HG02981 (cell line): ENCODE results near the gene FARSB.

Source experiments
- ATAC-seq: cut with Tn5 transposase; IDR thresholded peaks from one replicate; pipeline ENCODE4 v1.9.1; 2021; ENCODE audit warnings: mild to moderate bottlenecking, moderate library complexity; ENCODE audit not compliant: unreplicated experiment

FARSB gene

DNA sequence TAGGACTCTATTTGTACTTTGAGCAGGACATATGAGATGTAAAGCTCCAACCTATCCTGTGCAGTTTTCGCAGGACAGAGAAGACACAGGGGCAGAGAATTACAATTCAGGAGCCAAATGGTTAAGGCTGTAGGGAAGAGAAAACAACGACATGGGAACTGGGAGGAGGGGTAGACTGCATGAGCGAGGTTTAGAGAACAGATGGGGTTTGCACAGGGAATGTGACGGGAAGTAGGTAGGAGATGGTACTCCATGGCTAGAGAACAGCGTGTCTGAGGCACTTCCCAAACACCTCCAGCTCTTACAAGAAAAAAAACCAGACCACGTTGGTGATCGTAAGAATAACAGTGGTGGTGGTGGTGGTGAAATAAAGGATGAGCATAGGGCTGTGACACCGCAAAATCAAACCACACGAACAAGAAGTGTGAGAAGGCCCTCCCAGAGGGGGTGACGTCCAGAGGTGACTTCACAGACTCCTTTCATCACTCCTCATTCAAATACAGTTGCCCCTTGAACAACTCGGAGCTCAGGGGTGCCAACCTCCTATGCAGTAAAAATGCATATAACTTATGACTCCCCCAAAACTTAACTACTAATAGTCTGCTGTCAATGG lies 92.7 kb downstream of the FARSB start:
- ATAC-seq, result no peak

DNA sequence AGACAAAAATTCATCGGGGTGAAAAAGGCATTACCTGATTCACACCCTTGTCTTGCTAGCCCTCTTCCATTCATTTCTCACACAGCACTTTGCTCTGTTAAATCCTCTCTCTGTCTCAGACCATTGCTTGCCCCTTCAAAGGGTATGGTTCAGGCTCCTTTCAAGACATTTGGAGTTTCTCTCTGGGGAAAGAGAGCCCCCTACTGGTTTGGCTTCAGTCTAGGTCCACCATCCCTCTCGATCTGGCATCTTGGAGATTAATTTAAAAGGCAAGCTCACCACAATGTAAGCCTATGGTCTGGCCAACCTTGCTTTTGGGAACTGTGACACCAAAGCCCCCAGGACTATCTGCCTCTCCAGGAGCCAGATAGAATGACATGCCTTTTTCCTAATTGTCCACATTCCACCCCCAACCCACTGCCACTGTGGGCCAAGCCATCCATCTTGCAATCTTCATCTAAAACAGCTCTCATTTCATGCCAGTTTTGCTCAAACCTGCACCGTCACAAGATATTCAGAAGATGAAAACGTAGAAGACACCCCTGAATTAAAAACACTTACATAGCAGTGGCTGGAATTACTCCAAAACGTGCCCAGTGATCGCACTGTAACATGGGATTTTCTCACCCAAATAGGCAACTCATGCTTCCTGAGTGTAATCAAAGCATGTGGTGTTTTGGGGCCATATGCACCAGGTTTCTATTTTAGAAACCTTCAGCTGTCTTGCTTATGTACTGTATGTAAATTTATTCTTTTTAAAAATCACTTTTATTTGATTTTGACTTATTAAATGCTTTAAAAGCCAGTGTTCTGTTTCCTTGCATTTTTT lies 93.9 kb downstream of the FARSB start:
- peak; percentile 84 for ATAC-seq

DNA sequence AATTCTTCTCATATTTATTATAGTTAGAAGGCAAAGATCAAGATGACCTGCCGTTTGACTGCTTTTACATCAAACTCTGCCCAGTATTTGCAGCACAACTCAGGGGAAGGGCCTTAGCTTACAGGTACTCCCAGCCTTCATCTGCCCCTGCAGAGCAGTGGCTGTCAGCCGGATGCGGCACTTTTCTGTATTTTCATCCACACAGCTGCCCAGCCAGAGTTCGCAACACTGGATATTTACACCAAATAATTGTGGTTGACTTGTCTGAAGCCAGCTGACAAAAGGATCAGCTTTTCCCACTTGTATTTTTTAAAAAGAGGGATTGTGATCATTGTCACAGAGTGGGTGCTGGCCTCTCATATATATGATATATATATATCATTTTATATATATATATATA lies 94.7 kb downstream of the FARSB start:
- no peak for ATAC-seq

DNA sequence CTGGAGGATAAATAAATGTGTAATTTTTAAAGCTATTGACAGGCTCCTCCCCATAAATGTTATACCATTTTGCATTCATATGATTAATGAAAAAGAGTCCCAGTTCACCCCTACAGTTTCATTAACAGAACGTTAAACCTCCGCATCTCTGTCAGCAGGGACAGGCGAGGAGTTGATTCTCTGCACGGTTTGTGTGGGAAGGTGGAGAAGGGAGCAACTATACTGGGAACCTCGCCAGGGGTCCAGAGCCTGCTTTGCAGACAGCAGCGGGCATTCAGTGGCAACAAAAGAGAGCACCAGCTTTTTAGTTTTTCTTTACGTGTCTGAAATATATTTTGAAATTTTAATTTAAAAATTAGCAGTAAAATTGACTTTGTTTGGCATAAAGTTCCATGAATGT lies 101.4 kb downstream of the FARSB start:
- ATAC-seq, result no peak

DNA sequence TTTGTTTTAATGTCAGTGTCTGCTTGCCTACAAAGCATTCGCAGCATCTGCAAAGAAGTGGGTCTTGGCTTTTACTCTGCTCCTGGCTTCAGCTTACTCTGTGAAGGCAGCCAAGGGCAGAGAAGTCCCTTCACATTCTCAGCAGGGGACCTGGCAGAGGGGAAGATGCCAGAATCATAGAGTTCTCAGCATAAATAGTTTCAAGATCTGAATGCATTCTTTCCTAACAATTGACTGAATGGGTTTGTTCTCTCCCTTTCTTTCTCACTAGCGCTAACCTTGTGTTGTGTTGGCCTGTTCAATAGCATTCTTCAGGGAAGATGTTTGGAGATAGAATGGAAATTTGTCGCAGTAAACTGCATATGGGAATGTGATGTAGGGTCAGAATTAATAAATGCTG lies 106.9 kb downstream of the FARSB start:
- ATAC-seq, result no peak

DNA sequence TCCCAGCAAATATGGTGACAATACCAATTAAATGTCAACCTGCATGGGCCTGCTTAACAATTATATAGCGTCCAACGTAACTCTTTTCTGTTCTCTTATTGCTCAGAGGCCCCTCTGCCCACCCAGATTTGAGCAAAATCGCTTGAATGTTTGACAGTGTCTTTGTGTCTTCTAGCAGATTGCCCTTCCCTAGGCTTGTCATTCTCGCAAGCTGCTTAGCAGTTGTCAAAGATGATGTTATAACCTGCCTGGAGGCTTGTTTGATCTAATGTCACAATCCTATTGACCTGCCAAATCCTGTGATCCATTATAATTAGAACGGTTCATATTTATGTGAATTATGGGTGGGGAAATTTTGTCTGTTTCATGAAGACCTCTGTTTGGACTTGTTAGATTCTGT lies 108.8 kb downstream of the FARSB start:
- ATAC-seq, result no peak

DNA sequence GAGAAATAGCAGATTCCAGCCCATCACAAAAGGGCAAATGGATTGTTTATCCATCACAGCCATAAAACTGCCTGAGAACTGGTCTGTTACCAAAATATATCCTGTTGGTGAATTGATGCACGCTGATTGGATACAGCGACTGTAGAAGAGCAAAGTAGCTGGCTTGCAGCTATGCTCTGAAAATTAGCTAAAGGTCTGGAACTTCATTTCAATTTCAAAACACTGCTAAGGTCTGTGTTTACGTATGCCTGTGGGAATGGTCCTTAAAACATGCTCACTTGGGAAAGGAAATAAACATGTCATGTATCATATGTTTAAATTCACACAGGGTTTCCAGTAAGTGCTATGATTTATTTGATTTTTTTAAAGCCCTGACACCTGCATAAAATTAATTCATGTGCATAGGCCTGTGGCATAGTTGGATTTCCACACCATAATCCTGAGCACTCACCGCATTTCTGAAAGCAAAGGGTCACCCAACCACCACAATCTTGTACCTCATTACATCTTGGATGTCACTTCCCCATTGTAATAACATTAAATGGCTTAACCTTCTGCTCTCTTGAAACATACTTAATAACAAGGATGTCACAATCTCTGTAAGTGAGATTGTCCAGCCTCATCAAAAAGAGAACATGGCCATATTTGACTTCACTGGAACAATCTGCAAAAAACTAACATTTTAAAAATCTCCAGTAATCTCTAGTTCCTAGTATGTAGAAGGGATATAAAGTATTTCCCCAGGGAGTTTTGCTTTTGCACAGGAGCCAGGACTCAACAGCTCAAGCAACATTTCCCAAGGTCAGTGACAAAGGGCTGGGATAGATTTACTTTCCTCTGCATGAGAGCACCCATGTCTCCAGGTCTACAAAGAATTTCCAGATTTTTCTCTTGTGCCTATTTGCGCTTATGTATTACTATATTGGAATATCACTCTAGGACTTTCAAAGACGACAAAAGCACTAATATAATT lies 109.8 kb downstream of the FARSB start:
- no peak for ATAC-seq

DNA sequence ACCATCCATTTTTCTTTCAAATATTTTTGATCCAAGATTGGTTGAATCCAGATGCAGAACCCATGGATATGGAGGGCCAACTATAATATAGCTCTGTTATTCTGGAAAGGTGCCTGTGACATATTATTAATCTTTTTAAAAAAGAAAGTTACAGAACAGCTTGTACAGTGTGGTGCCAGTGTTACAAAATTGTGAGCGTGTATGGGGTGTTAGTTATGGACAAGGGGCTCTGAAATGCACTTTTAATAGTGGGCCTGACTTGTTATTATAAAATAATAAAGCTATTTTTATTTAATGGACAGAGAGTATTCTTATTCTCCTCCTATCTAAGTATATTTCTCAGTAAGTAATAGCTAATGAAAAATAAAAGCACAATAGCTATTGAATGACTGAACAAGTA lies 111.2 kb downstream of the FARSB start:
- no peak for ATAC-seq

DNA sequence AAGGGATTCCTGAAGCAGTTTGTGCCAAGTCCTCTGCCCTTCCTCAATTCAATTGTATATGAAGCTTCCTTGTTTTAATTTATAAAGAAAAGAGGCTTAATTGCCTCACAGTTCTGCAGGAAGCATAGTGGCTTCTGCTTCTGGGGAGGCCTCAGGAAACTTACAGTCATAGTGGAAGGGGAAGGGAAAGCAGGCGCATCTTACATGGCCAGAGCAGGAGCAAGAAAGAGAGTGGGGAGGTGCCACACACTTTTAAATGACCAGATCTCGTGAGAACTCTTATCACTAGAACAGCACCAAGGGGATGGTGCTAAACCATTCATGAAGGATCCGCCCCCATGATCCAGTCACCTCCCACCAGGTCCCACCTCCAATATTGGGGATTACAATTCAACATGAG lies 117.4 kb downstream of the FARSB start:
- no peak for ATAC-seq

DNA sequence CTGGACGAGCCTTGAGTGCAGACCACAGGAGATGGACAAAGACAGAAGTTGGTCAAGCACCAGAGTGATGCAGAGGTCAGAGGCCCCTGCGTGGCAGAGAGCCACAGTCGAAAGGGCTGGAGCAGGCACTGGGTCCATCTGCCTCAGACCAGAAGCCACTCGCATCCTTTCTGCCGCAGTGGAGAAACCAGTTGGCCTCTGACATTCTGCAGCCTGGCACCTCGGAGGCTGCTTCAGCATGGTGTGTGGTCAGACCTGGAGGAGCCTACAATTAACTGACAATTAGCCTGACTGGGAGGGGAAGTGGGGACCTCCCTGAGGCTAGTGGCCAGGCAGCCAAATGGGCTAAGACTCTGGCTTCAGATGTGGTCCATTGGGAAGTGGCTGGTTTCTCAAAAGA lies 120.4 kb downstream of the FARSB start:
- no peak for ATAC-seq

DNA sequence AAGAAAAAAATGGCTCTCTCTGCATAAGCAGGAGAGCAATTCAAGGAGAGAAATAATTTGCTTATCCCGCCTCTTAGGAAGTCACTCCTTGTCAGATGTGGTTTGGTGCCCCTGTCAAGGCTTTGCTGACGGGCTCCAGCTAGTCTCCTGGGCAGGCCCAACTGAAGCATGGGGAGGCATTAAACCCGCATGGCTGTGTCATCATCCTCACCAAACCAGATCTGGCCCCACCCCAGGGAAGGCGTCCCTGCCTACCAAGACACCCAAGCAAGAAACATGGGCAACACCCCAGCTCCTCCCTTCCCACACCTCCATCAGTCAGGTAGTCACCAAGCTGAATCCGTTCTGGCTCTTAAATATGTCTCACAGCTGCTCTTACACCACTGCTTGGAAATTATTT lies 123.6 kb downstream of the FARSB start:
- no peak for ATAC-seq

DNA sequence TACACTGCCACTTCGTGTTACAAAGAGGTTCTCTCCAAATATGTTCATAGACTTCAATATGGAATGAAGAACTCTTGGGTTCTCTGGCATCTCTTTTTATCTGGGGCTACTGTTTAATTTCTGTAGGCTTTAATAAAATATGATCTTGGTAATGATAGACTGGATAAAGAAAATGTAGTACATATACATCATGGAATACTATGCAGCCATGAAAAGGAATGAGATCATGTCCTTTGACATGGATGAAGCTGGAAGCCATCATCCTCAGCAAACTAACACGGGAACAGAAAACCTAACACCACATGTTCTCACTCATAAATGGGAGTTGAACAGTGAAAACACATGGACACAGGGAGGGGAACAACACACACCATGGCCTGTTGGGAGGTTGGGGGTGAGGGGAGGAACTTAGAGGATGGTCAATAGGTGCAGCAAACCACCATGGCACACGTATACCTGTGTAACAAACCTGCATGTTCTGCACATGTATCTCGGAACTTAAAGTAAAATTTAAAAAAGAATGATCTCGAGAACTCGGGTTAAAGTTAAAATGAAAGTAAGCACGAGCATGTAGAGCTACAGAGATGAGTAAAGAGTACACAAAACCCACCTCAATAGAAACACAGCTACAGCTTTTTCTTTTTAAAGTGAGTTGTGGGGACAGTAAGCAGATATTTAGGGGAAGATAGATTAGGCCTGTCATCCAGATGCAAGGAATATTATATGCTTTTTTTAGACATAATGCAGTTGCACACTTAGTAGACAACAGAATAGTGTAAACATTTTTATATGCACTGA lies 129.2 kb downstream of the FARSB start:
- ATAC-seq, result no peak

DNA sequence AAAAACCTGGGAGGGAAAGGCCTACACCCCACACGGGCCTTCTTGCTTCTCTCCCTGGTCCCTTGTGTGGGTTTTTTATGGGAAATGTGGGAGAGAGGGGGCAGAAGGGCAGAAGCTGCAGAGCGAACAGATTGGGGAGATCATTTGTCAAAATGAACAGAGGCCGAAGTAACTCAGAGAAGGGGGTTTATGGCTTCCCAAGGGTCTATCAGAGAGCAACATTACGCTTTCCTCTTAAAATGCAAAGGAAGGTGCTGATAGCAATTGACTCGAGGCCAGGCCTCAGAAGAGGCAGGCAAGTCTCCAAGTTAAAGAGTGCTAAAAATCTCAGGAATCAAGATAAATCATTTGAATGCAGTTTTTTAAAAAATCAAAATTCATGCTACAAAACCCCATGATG lies 130.1 kb downstream of the FARSB start:
- ATAC-seq, result no peak

DNA sequence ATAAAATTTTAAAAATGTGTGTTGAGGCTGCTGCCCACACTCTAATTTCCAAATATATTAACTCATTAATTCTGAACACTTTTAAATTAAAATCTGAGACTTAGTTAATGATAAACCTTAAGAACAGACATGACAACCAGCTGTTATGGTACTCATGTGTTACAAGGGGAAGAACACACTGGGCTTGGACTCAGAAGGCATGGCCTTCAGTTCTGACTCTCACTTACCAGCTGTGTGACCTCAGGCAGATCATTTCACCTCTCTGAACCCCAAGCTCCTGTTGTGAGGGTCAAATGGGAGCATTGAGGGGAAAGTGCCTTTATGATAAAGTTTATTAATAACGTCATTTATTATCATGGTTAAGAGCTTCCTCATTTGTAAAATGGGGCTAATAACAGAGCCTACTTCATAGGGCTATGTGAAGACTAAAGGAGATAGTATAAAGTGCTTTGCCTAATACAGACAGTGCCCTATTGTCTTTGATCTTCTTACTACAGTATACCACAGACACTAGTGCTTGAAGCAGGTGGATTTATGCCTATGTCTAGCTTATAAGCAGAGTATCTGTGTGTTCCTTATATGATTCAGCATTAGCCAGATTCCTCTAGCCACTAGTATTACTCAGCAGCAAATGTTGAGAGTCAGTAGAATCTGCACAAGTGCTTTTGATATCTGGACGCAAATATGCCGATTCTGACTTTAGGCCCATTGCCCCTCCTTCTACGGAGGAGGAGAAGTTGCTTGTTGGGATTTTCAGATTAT lies 131.9 kb downstream of the FARSB start:
- peak; percentile 62 for ATAC-seq

DNA sequence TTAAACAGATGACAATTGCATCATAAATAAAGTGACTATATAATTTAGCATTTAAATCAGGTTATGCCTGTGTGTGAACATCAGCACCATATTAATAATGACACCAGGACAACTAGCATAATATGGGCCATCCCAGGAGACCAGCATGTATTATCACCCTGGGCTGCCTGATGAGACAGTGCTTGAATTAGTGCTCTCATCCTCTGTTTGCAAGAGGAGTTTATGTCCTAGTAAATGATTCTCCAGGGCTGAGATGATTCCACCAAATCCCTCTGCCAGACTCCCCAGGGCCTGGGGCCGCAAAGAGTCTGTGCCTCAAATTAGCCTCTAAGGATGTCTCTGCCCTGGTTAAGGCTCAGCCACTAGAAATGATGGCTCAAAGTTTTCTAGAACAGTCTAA lies 133.8 kb downstream of the FARSB start:
- no peak for ATAC-seq

DNA sequence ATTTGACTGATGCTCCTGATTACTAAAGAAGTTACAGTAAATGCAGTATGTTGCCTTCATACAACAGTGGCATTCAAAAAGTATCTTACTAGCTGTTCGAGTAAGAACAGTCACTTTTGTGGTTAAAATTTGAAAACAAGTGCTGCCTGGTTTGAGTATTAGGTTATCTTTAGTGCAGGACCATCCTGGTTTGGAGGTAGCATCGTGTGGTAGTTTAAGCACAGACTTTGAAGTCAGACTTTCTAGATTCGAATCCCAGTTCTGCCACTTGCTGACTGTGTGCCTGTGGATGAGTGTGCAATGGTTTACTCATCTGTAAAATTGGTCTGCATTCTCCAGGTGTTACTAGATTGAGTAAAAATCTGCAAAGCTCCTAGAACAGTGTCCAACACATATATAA lies 134.8 kb downstream of the FARSB start:
- ATAC-seq, result peak; percentile 67
